ENCODE results near the gene AMZ1. TPM values are rescaled to one million over a fixed set of nuclear protein-coding genes. Genes with fewer than 3 reads are reported as not detected.

Gene AMZ1
- total RNA-seq, 1 experiment from 2014 or later: 0.85 TPM

- TF ChIP-seq ARID4B (CRISPR knock-in tag; IDR thresholded peaks at IDR 0.05; ENCODE audit: borderline replicate concordance) (no peak), ZNF263 (CRISPR knock-in tag; IDR thresholded peaks at IDR 0.05; ENCODE audit: low read depth) (no peak), JUN (CRISPR knock-in tag; IDR thresholded peaks at IDR 0.05) (no peak)
These were observed 29.1 kb upstream of the AMZ1 start (continued) for GRCh38 chr7:2658941-2659340.

- H3K4me1 Mint-ChIP-seq: peaks cover 4% of the 10 kb centered on the region; the same call in 1 of the 2 replicates
- CTCF ChIA-PET: interaction anchor here (0.6 to 4.5 kb wide), 15 partner anchors 11 to 208 kb away, joined by 3 to 32 read pairs (median 5); no protein-coding TSS in a partner anchor
- H3K4me3 Mint-ChIP-seq: no peak overlapping the region
- H3K36me3 Mint-ChIP-seq: peaks cover 18% of the 10 kb centered on the region
- POLR2A ChIA-PET: no interaction called here
- no peaks in the 10 kb centered on the region for H3K27me3 Mint-ChIP-seq (ENCODE audit: low read depth)
- no peak for ATAC-seq
- no peak for DNase-seq (ENCODE audit: low spot score)
- no peaks in the 10 kb centered on the region for H3K9me3 Mint-ChIP-seq
- TF ChIP-seq ATF2 (CRISPR knock-in tag; IDR thresholded peaks at IDR 0.05; ENCODE audit: borderline replicate concordance, low read depth) (no peak), SP1 (CRISPR knock-in tag; conservative IDR thresholded peaks at IDR 0.05) (no peak), GTF2I (CRISPR knock-in tag; conservative IDR thresholded peaks at IDR 0.05) (no peak), USF1 (CRISPR knock-in tag; IDR thresholded peaks at IDR 0.05) (no peak), ZBTB43 (CRISPR knock-in tag; IDR thresholded peaks at IDR 0.05) (no peak), SOX15 (CRISPR knock-in tag; IDR thresholded peaks at IDR 0.05) (no peak), NFE2L1 (CRISPR knock-in tag; IDR thresholded peaks at IDR 0.05) (no peak), ZNF512 (CRISPR knock-in tag; IDR thresholded peaks at IDR 0.05; ENCODE audit: borderline replicate concordance) (no peak)
- H3K27ac Mint-ChIP-seq: peak overlapping the region; percentile 68; the same call in 1 of the 2 replicates
These were observed 28.2 kb upstream of the AMZ1 start for GRCh38 chr7:2659556-2660358.
